Measurements from ENCODE around the gene PLSCR1.
A peak's percentile ranks its signal among the peaks of the same experiment; 100 is the strongest.

- peak; percentile 64 for TF ChIP-seq CTCF (conservative IDR thresholded peaks at IDR 0.05)
- no peak for TF ChIP-seq EZH2 (IDR thresholded peaks at IDR 0.05; ENCODE audit: low read depth)
Observed at GRCh38 chr3:146589899-146590508, 45.6 kb upstream of the PLSCR1 start.

Data from PC-9 (cell line).